ENCODE measurements around the gene NELFB. TPM values are rescaled to one million over a fixed set of nuclear protein-coding genes. Genes with fewer than 3 reads are reported as not detected.
A peak's percentile ranks its signal among the peaks of the same experiment; 100 is the strongest.

NELFB gene
- total and polyA plus RNA-seq, 2 of the 4 experiments (the other 2 are of a cell fraction), result 36.9 to 66.0 TPM

DNA sequence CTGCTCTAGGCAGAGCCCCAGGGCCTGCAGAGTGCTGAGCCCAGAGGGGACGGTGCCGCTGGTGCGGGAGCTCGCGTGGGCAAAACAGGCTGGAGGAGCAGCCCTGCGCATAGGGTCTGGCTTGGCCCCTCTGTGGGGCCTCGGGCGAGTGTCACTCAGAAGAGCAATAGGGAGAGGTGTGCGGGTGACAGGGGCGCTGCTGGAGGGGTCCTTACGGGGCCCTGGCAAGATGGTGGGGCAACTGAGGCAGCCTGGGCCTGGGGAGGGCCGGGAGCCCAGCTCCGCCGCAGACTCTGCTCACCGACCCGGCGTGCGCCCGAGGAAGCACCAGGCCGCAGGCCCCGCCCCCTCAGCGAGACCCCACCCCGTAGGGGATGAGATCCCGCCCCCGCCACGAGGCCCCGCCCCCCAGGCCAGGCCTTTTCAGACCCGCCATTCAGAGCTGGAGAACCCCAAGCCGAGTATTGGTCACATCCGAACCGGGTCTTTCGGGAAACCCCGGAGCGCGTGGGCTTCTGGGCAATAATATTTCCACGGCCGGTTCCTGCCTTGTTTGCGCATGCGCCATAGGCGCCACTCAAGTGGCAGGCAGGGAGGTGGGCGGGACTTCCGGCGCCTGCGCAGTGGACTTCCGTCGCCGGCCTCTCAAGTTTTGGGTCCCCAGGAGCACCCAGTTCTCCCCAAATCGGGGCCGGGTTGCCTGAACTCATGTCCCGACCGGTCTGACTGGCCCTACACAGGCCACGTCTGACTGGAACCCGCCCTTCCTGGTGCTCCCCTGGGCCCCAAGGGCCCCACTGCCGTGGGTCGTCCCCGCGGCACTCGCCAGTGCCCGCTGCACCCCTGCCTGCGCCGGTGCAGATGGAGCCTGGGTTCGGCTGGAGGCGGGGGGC is 31.8 kb upstream of the NELFB start:
- BruUV-seq (replicated peaks), result no TSS peak
- Histone ChIP-seq H3K4me3 (ENCODE audit: insufficient read depth, low read depth, low read length) (peak overlapping the region; percentile 89), H2AFZ (replicated peaks; ENCODE audit: low read length, poor library complexity) (peak overlapping the region; percentile 93), H4K8ac (ENCODE audit: low read depth in 2 of 2, low read length in 2 of 2) (peak overlapping the region; percentile 95), H3K9me3 (ENCODE audit: control insufficient read depth, insufficient read depth, low read length) (no peaks in the 10 kb centered on the region), H2AK5ac (ENCODE audit: low read depth, low read length) (peak overlapping the region; percentile 96), H3K9me1 (ENCODE audit: insufficient read depth, low read length) (peaks cover 3% of the 10 kb centered on the region; the same call in 1 of the 2 replicates), H2BK15ac (ENCODE audit: low read depth, low read length) (no peak overlapping the region), H3K36me3 (ENCODE audit: control insufficient read depth, insufficient read depth, low read length) (no peaks in the 10 kb centered on the region), H3K18ac (ENCODE audit: low read depth, low read length) (no peak overlapping the region; the same call in 1 of the 2 replicates), H3K14ac (replicated peaks; ENCODE audit: low read depth, low read length) (peak overlapping the region; percentile 90), H2BK20ac (ENCODE audit: low read depth, low read length) (no peak overlapping the region), H4K20me1 (ENCODE audit: insufficient read depth, low read length) (no peaks in the 10 kb centered on the region), H3K27me3 (ENCODE audit: control insufficient read depth, insufficient read depth, low read length) (no peaks in the 10 kb centered on the region), H4K5ac (ENCODE audit: low read depth, low read length) (peak overlapping the region; percentile 89), H2AK9ac (replicated peaks; ENCODE audit: low read depth, low read length, poor library complexity) (peak overlapping the region; percentile 86), H3K56ac (ENCODE audit: extremely low read depth, insufficient read depth, low read length) (peak overlapping the region; percentile 62; the same call in 1 of the 2 replicates), H3K27ac (ENCODE audit: insufficient read depth, low read length) (peak overlapping the region; percentile 96), H3K4ac (ENCODE audit: low read depth, low read length) (peak overlapping the region; percentile 88), H3K79me1 (ENCODE audit: low read depth in 1 of 2, low read length in 2 of 2) (peaks cover 0 to 4% of the 10 kb centered on the region in 2 experiments; a peak in 1 of 4 replicates), H3K23ac (ENCODE audit: low read depth, low read length) (peak overlapping the region; percentile 58; the same call in 1 of the 2 replicates), H2BK5ac (ENCODE audit: low read depth, low read length, poor library complexity, severe bottlenecking) (peak overlapping the region; percentile 79), H4K91ac (ENCODE audit: insufficient read depth, low read depth, low read length) (peak overlapping the region; percentile 64; the same call in 1 of the 2 replicates), H2BK120ac (ENCODE audit: low read depth, low read length) (no peak overlapping the region), H3K4me1 (ENCODE audit: control insufficient read depth, insufficient read depth, low read length) (peaks cover 19% of the 10 kb centered on the region), H3K4me2 (ENCODE audit: low read depth, low read length) (peak overlapping the region; percentile 88), H3K9ac (ENCODE audit: low read depth, low read length) (peak overlapping the region; percentile 97)
- WGBS, 2 experiments (ENCODE audit: extremely low coverage in 2 of 2, insufficient read length in 1 of 2), result 1% methylated on average over 36 of the region's 63 CpGs; no CpG with 5 or more reads in 1 of the 2 experiments
- dilution Hi-C loops (cut with HindIII; ENCODE audit: low sequenced_read_pairs, unreplicated experiment) (no loop called here), intact Hi-C loops (cut with micrococcal nuclease) (no loop called here), in situ Hi-C loops (cut with MboI; ENCODE audit: low sequenced_read_pairs) (no loop called here)
- ChIA-PET CTCF (interaction anchor here (0.8 kb wide), 1 partner anchor 177 kb away, joined by 4 read pairs; the partner anchor contains the start of gene NPDC1), POLR2A (ENCODE audit: unreplicated experiment) (interaction anchor here (1.1 kb wide), 1 partner anchor 15 kb away, joined by 6 read pairs; no protein-coding TSS in a partner anchor)
- DNase-seq (peak; percentile 97), ATAC-seq (ENCODE audit: low read depth) (peak; percentile 93)
- TF ChIP-seq CEBPB (IDR thresholded peaks at IDR 0.05; ENCODE audit: low read depth, low read length) (no peak), CHD1 (IDR thresholded peaks at IDR 0.05; ENCODE audit: low read depth, low read length) (no peak), NFE2L2 (IDR thresholded peaks at IDR 0.05; ENCODE audit: low read depth, low read length) (no peak), FOS (IDR thresholded peaks at IDR 0.05; ENCODE audit: low read depth, low read length) (no peak), RFX5 (IDR thresholded peaks at IDR 0.05; ENCODE audit: low read depth, low read length) (no peak), SMC3 (IDR thresholded peaks at IDR 0.05; ENCODE audit: low read depth, low read length) (no peak), RAD21 (IDR thresholded peaks at IDR 0.05; ENCODE audit: low read length) (no peak), MXI1 (IDR thresholded peaks at IDR 0.05; ENCODE audit: borderline replicate concordance, low read depth, low read length) (peak; percentile 14; the same call in 1 of the 2 replicates), MAZ (IDR thresholded peaks at IDR 0.05; ENCODE audit: borderline replicate concordance, low read depth, low read length) (peak; percentile 14; the same call in 1 of the 2 replicates), POLR2A (IDR thresholded peaks at IDR 0.05; ENCODE audit: low read depth, low read length) (no peak)
- TF ChIP-seq, protein P1, sequence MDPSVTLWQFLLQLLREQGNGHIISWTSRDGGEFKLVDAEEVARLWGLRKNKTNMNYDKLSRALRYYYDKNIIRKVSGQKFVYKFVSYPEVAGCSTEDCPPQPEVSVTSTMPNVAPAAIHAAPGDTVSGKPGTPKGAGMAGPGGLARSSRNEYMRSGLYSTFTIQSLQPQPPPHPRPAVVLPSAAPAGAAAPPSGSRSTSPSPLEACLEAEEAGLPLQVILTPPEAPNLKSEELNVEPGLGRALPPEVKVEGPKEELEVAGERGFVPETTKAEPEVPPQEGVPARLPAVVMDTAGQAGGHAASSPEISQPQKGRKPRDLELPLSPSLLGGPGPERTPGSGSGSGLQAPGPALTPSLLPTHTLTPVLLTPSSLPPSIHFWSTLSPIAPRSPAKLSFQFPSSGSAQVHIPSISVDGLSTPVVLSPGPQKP (IDR thresholded peaks at IDR 0.05; ENCODE audit: borderline replicate concordance, low read depth, low read length), result no peak
- TF ChIP-seq, protein P2, sequence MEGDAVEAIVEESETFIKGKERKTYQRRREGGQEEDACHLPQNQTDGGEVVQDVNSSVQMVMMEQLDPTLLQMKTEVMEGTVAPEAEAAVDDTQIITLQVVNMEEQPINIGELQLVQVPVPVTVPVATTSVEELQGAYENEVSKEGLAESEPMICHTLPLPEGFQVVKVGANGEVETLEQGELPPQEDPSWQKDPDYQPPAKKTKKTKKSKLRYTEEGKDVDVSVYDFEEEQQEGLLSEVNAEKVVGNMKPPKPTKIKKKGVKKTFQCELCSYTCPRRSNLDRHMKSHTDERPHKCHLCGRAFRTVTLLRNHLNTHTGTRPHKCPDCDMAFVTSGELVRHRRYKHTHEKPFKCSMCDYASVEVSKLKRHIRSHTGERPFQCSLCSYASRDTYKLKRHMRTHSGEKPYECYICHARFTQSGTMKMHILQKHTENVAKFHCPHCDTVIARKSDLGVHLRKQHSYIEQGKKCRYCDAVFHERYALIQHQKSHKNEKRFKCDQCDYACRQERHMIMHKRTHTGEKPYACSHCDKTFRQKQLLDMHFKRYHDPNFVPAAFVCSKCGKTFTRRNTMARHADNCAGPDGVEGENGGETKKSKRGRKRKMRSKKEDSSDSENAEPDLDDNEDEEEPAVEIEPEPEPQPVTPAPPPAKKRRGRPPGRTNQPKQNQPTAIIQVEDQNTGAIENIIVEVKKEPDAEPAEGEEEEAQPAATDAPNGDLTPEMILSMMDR (conservative IDR thresholded peaks at IDR 0.05; ENCODE audit: low read depth, low read length), result no peak
- TF ChIP-seq, protein P3, sequence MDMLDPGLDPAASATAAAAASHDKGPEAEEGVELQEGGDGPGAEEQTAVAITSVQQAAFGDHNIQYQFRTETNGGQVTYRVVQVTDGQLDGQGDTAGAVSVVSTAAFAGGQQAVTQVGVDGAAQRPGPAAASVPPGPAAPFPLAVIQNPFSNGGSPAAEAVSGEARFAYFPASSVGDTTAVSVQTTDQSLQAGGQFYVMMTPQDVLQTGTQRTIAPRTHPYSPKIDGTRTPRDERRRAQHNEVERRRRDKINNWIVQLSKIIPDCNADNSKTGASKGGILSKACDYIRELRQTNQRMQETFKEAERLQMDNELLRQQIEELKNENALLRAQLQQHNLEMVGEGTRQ (IDR thresholded peaks at IDR 0.05; ENCODE audit: low read depth, low read length), result 0 out of 2 replicates have a peak, but pooled peaks have one; percentile 3

All from IMR-90 (cell line).